Ishikawa (cell line): Measurements from ENCODE around the gene ABCA2.
A peak's percentile ranks its signal among the peaks of the same experiment; 100 is the strongest.

Source experiments
- CEBPB ChIP-seq: IDR thresholded peaks from 2 replicates; pipeline ENCODE4 v1.6.1; 2012
- CREB1 ChIP-seq: IDR thresholded peaks from 2 replicates; pipeline ENCODE4 v1.6.1; 2012; ENCODE audit warnings: low read depth
- EGR1 ChIP-seq: IDR thresholded peaks from 2 replicates; pipeline ENCODE4 v1.6.1; 2012
- EP300 ChIP-seq: IDR thresholded peaks from 2 replicates; pipeline ENCODE4 v1.6.1; 2012; ENCODE audit warnings: borderline replicate concordance
- FOXM1 ChIP-seq: IDR thresholded peaks from 2 replicates; pipeline ENCODE4 v1.6.1; 2012; ENCODE audit warnings: low read depth, borderline replicate concordance
- NFIC ChIP-seq: IDR thresholded peaks from 2 replicates; pipeline ENCODE4 v1.6.1; 2012
- RAD21 ChIP-seq: IDR thresholded peaks from 2 replicates; pipeline ENCODE4 v1.6.1; 2012; ENCODE audit warnings: low read depth
- TAF1 ChIP-seq: IDR thresholded peaks from 2 replicates; pipeline ENCODE4 v1.6.1; 2012; ENCODE audit warnings: low read depth, mild to moderate bottlenecking
- TCF12 ChIP-seq: IDR thresholded peaks from 2 replicates; pipeline ENCODE4 v1.6.1; 2012; ENCODE audit warnings: low read depth
- TEAD4 ChIP-seq: IDR thresholded peaks from 2 replicates; pipeline ENCODE4 v1.6.1; 2012
- YY1 ChIP-seq: IDR thresholded peaks from 2 replicates; pipeline ENCODE4 v1.6.1; 2012; ENCODE audit warnings: low read depth
- ZBTB7A ChIP-seq: IDR thresholded peaks from 2 replicates; pipeline ENCODE4 v1.6.1; 2012; ENCODE audit warnings: low read depth
- TF ChIP-seq, protein P1 (sequence below): IDR thresholded peaks from 2 replicates; pipeline ENCODE4 v1.6.1; 2012
- TF ChIP-seq, protein P2 (sequence below): IDR thresholded peaks from 2 replicates; pipeline ENCODE4 v1.6.1; 2012; ENCODE audit warnings: low read depth, mild to moderate bottlenecking
- TF ChIP-seq, protein P3 (sequence below): IDR thresholded peaks from 2 replicates; pipeline ENCODE4 v1.6.1; 2012

Gene ABCA2

DNA sequence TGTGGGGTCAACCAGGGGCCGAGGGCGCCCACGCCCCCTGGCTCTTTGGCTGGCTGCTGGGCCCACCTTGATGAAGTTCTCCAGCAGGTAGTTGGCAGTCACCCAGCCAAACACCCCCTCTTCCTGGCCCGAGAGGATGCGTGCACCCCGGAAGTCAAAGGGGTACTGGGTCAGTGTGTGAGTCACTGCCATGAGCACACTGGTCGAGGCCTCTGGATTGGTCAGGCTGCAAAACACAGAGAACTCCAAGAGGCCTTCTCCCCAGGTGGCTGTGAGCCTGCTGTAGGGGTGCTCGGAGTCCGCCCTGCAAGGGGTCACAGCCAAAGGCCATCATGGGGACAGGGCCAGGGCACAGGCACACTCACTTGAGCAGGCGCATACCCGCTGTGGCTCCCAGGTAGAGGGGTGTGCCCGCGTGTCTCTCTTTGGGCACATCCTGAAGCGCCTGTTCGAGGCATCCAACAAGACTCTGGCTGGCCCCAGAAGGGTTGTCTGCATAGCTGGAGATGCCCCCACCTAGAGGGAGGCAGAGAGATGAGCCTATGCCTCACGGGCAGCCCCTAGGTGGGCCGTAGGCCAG, 23.2 kb upstream of the ABCA2 start:
- no peak for TF ChIP-seq TEAD4
- no peak for TF ChIP-seq RAD21
- TF ChIP-seq TAF1, result no peak
- no peak for TF ChIP-seq ZBTB7A
- TF ChIP-seq, protein P1, sequence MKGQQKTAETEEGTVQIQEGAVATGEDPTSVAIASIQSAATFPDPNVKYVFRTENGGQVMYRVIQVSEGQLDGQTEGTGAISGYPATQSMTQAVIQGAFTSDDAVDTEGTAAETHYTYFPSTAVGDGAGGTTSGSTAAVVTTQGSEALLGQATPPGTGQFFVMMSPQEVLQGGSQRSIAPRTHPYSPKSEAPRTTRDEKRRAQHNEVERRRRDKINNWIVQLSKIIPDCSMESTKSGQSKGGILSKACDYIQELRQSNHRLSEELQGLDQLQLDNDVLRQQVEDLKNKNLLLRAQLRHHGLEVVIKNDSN, result no peak
- no peak for TF ChIP-seq NFIC
- no peak for TF ChIP-seq EP300
- TF ChIP-seq, protein P2, sequence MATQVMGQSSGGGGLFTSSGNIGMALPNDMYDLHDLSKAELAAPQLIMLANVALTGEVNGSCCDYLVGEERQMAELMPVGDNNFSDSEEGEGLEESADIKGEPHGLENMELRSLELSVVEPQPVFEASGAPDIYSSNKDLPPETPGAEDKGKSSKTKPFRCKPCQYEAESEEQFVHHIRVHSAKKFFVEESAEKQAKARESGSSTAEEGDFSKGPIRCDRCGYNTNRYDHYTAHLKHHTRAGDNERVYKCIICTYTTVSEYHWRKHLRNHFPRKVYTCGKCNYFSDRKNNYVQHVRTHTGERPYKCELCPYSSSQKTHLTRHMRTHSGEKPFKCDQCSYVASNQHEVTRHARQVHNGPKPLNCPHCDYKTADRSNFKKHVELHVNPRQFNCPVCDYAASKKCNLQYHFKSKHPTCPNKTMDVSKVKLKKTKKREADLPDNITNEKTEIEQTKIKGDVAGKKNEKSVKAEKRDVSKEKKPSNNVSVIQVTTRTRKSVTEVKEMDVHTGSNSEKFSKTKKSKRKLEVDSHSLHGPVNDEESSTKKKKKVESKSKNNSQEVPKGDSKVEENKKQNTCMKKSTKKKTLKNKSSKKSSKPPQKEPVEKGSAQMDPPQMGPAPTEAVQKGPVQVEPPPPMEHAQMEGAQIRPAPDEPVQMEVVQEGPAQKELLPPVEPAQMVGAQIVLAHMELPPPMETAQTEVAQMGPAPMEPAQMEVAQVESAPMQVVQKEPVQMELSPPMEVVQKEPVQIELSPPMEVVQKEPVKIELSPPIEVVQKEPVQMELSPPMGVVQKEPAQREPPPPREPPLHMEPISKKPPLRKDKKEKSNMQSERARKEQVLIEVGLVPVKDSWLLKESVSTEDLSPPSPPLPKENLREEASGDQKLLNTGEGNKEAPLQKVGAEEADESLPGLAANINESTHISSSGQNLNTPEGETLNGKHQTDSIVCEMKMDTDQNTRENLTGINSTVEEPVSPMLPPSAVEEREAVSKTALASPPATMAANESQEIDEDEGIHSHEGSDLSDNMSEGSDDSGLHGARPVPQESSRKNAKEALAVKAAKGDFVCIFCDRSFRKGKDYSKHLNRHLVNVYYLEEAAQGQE, result no peak
- TF ChIP-seq FOXM1, result no peak
- no peak for TF ChIP-seq CEBPB
- TF ChIP-seq EGR1, result no peak
- TF ChIP-seq YY1, result no peak

DNA sequence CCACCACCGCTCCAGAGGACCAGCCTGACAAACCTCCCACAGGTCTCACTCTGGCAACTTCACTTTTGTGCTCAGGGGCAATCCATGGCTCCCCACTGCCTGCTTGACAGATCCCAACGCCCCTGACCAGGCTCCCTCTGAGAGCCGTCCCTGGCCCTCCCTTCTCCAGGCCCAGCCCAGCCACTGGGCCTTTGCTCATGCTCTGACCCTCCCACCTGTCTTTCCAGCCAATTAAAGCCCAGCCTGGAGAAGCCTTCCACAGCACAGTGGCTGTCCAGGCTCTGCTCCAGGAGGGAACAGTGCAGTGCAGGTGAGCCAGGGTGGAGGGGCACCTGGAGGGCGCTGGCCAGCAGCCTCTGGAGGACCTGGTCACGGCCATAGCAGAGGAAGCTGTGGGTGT, 22.5 kb upstream of the ABCA2 start:
- no peak for TF ChIP-seq CREB1
- TF ChIP-seq, protein P2, result peak; percentile 59

DNA sequence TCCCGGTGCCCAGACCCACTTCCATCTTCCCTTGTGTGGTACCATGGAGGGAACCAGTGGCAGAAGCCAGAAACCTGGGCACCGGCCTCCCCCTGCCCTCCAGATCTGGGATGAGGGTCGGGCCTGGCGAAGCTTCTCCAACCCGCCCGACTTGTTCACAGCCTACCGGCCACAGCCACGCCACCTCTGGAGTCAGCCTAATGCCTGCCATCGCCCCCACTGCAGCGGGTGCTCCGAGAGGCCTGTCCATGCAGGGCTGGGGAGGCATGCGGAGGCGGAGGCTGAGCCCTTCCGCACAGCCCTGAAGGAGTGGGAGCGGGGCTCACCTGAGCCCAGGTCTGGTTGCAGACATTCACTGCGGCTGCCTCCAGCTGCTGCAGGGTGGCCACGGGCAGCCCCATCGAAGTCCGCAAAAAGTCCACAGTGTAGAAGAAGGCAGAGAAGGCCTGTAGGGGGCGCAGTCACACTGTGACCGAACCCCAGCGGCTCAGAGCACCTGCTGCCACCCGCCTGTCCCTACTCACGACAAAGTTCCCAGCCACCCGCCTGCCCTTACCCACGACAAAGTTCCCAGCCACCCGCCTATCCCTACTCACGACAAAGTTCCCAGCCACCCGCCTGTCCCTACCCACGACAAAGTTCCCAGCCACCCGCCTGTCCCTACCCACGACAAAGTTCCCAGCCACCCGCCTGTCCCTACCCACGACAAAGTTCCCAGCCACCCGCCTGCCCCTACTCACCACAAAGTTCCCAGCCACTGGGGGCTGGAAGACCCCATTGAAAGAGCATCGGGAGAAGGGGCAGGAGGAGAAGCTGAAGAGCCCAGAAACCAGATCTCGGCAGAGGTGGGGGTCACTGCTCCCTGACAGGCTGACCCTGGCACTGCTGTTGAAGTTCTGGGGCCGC, 21.8 kb upstream of the ABCA2 start:
- TF ChIP-seq FOXM1 (no peak), TAF1 (no peak), RAD21 (peak; percentile 62)

DNA sequence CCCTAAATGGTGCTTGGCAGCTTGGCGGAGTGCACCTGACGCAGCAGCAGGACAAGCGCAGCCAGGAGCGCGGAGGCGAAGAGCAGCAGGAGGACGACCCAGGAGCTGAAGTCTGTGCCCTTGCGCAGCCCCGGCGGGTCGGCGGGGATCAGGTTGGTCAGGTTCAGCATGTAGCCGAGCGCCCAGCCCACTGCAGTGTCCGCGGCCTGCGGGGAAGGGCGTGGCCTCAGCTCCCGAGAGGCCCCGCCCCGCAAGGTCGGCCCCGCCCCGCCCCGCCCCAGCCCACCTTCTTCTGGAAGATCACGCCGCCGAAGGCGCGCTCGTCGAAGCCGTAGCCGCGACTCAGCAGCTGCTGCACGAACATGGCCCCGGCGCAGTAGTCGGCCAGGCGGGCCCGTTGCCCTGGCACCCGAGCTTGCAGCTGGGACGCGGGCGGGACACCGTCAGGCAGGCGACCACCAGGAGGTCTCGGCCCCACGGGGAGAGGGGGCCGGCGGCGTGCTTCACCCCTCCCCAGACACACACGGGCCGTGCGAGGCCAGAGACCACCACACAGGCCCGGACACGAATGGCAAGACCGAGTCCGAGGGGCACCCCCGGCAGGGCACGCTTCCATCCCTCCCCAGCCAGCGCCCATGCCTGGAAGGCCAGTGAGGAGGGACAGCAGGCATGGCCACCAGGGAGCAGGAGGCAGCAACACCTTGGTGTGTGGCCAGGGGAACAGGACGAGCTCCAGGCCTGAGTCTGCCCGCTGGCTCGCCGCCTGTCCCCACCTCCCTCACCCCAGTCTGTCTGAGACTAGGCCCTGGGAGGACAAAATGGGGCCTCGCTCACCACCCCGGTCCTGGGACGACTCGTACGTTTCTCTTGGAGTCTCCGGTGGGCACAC, 20.9 kb upstream of the ABCA2 start:
- TF ChIP-seq EGR1 (no peak), ZBTB7A (no peak), FOXM1 (no peak), RAD21 (no peak)
- TF ChIP-seq, protein P2, result no peak
- TF ChIP-seq, protein P3, sequence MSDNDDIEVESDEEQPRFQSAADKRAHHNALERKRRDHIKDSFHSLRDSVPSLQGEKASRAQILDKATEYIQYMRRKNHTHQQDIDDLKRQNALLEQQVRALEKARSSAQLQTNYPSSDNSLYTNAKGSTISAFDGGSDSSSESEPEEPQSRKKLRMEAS, result 0 out of 2 replicates have a peak, but pooled peaks have one; percentile 25

DNA sequence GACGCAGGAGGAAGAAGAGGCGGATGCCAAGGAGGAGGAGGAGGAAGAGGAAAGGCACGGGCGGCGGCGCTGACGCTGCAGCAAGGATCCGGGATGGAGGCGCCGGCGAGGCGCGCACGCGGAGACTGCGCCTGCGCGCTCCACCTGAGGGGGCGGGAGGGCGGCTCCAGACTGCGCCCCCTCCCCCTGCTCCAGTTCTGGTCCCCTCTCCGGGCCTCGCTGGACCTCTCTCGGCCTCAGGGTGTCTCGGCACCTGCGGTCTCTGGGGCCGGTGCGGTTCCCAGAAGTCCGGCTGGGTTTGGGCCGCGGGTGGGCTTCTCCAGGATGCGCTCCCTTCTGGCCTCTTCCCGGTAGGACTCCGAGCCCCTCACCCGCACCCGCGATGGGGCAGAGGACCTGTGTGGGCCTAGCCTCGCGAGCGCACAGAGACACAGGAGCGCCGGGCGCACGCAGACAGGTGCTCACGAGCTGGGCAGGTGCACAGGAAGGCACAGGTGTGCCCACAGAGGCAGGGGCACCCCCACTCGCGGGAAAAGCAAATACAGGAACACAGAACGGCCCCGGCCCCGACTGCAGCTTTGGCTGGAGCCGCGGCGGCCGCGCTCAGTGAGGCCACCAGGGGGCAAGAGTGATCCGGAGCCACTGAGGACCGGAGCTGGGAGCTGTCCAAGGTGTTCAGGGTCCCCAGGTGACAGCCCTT, 18.2 kb upstream of the ABCA2 start, which contains the start of gene NPDC1:
NPDC1 (minus strand) TSS at position 90 of the 700 bp plus-strand sequence. CDS start 188 bp downstream, outside the sequence.
- TF ChIP-seq EGR1, result no peak; the same call in 1 of the 2 replicates
- TF ChIP-seq, protein P2, result peak; percentile 96
- TF ChIP-seq TCF12, result peak; percentile 21; the same call in 1 of the 2 replicates
- TF ChIP-seq TEAD4, result no peak
- TF ChIP-seq, protein P3, result peak; percentile 59; the same call in 1 of the 2 replicates
- TF ChIP-seq RAD21, result peak; percentile 82
- 0 out of 2 replicates have a peak, but pooled peaks have one; percentile 21 for TF ChIP-seq YY1
- no peak for TF ChIP-seq CREB1
- TF ChIP-seq ZBTB7A, result peak; percentile 87
